DMS114 treated with DMSO at 0.1 percent for 48 hours (cell line): ENCODE measurements around the gene FRMD6.
"Not testable (repeated sequence)": the region's sequence is repeated elsewhere in the genome, so short reads cannot be mapped to it uniquely, and the experiment has no call there.

ENCODE experiments used
- DNase-seq: peaks from one replicate; lab custom pipeline; 2025; ENCODE audit not compliant: unreplicated experiment; lab: John Stamatoyannopoulos, UW

Gene FRMD6

GRCh38 chr14:51628238-51628637 lies 23.5 kb upstream of the FRMD6 start:
- no peak for DNase-seq

GRCh38 chr14:51630987-51631386 lies 20.7 kb upstream of the FRMD6 start:
- DNase-seq: no peak

- not testable (repeated sequence) for DNase-seq
Observed at GRCh38 chr14:51633298-51633697, 18.4 kb upstream of the FRMD6 start.

- DNase-seq: no peak
Observed at GRCh38 chr14:51636109-51636508, 15.6 kb upstream of the FRMD6 start.

GRCh38 chr14:51638071-51638944 lies 13.4 kb upstream of the FRMD6 start:
- DNase-seq: no peak

GRCh38 chr14:51639668-51640316 lies 11.9 kb upstream of the FRMD6 start:
- no peak for DNase-seq

- no peak for DNase-seq
Observed at GRCh38 chr14:51643140-51643539, 8.6 kb upstream of the FRMD6 start.

- DNase-seq: no peak
Observed at GRCh38 chr14:51644217-51644933, 7.3 kb upstream of the FRMD6 start.

- no peak for DNase-seq
Observed at GRCh38 chr14:51648296-51648695, 3.4 kb upstream of the FRMD6 start.

- no peak for DNase-seq
Observed at GRCh38 chr14:51650716-51651387, 858 bp upstream of the FRMD6 start.

- DNase-seq: no peak
Observed at GRCh38 chr14:51652168-51653078, 713 bp downstream of the FRMD6 start.

- DNase-seq: peak; percentile 24
Observed at GRCh38 chr14:51653079-51653774, 1.5 kb downstream of the FRMD6 start.

- DNase-seq: no peak
Observed at GRCh38 chr14:51653775-51654532, 2.2 kb downstream of the FRMD6 start.

GRCh38 chr14:51654533-51654845 lies 2.8 kb downstream of the FRMD6 start:
- DNase-seq: no peak

- no peak for DNase-seq
Observed at GRCh38 chr14:51657762-51658161, 6.1 kb downstream of the FRMD6 start.

- DNase-seq: no peak
Observed at GRCh38 chr14:51658441-51659173, 6.9 kb downstream of the FRMD6 start.

- DNase-seq: no peak
Observed at GRCh38 chr14:51660741-51661140, 9.0 kb downstream of the FRMD6 start.

- no peak for DNase-seq
Observed at GRCh38 chr14:51661504-51661903, 9.8 kb downstream of the FRMD6 start.
